Kasumi-1 (cell line): ENCODE results near the gene CEP76.

Experiments used
- DNase-seq, 2 experiments: peaks; one replicate each; lab custom pipeline; 2025; lab: John Stamatoyannopoulos, UW

The CEP76 gene

GRCh38 chr18:12702221-12703095 is at the start of gene CEP76, which contains the start of gene PSMG2:
Gene CEP76, minus strand, starts transcription at chr18:12702723. Its CDS starts 175 bp downstream, at chr18:12702548.
Gene PSMG2, plus strand, starts transcription at chr18:12703042. Its CDS starts 66 bp downstream, at chr18:12703108.
- peak; percentile 68 to 70 for DNase-seq

GRCh38 chr18:12751891-12752290 is 49.4 kb upstream of the CEP76 start:
- DNase-seq = no peak

- DNase-seq = no peak
These were observed 49.0 kb upstream of the CEP76 start for GRCh38 chr18:12751503-12751884.

GRCh38 chr18:12750715-12751502 is 48.4 kb upstream of the CEP76 start:
- DNase-seq = no peak

- no peak for DNase-seq
These were observed 47.7 kb upstream of the CEP76 start for GRCh38 chr18:12750076-12750714.

GRCh38 chr18:12749121-12749520 is 46.6 kb upstream of the CEP76 start:
- DNase-seq = no peak

GRCh38 chr18:12748671-12749070 is 46.1 kb upstream of the CEP76 start:
- DNase-seq = no peak

- DNase-seq = no peak
These were observed 45.2 kb upstream of the CEP76 start for GRCh38 chr18:12747530-12748315.

GRCh38 chr18:12745095-12745795 is 42.7 kb upstream of the CEP76 start:
- no peak for DNase-seq

GRCh38 chr18:12744103-12744502 is 41.6 kb upstream of the CEP76 start:
- peak; percentile 65 to 86 for DNase-seq

- DNase-seq = no peak
These were observed 39.9 kb upstream of the CEP76 start for GRCh38 chr18:12742453-12742852.

- DNase-seq = no peak
These were observed 38.8 kb upstream of the CEP76 start for GRCh38 chr18:12741351-12741750.

GRCh38 chr18:12737243-12737902 is 34.9 kb upstream of the CEP76 start:
- DNase-seq = no peak

GRCh38 chr18:12726774-12727550 is 24.4 kb upstream of the CEP76 start:
- DNase-seq = peak; percentile 73 to 86

- no peak for DNase-seq
These were observed 23.8 kb upstream of the CEP76 start for GRCh38 chr18:12726331-12726730.

GRCh38 chr18:12722731-12723130 is 20.2 kb upstream of the CEP76 start:
- no peak for DNase-seq

GRCh38 chr18:12721495-12722275 is 19.2 kb upstream of the CEP76 start:
- no peak for DNase-seq

- DNase-seq = no peak
These were observed 8.9 kb upstream of the CEP76 start for GRCh38 chr18:12711446-12711845.

GRCh38 chr18:12703664-12704063 is 1.1 kb upstream of the CEP76 start:
- peak in 1 of 2 experiments; percentile 37 for DNase-seq
